22Rv1 (cell line): ENCODE results near the gene PRR7.

Experiments
- CTCF ChIP-seq: fragments of 450-650 bp; IDR thresholded peaks from 2 replicates; pipeline ENCODE4 v1.5.1; 2017; ENCODE audit warnings: mild to moderate bottlenecking
- ZFX ChIP-seq: fragments of 450-650 bp; IDR thresholded peaks from 2 replicates; pipeline ENCODE4 v1.6.1; 2017; ENCODE audit warnings: antibody characterized with exemption, borderline replicate concordance

GRCh38 chr5:177458912-177459350 lies 12.3 kb downstream of the PRR7 start:
- TF ChIP-seq CTCF (no peak), ZFX (no peak)
